IMR-90 (cell line): Measurements from ENCODE around the gene VAMP7. TPM values are rescaled to one million over a fixed set of nuclear protein-coding genes. Genes with fewer than 3 reads are reported as not detected.

Experiments
- ATAC-seq: fragments of 200-7000 bp; cut with Tn5 transposase; 2 replicates; pipeline ENCODE4 v1.9.1; 2020; ENCODE audit warnings: low read depth, mild to moderate bottlenecking, moderate library complexity
- BruUV-seq: library from RNA; stranded (reverse); fragments of 400-500 nt; replicated peaks from 2 replicates; lab custom pipeline; 2021; lab: Mats Ljungman, UMichigan
- CTCF ChIA-PET: fragments of 300-600 bp; formaldehyde crosslinking; extraction: SDS; loops from one replicate; lab custom pipeline; 2021; ENCODE audit warnings: antibody characterized with exemption; lab: Yijun Ruan, JAX
- POLR2A ChIA-PET: fragments of 300-600 bp; sonication (Branson Sonifier 250); formaldehyde crosslinking; loops from one replicate; lab custom pipeline; 2022; ENCODE audit warnings: antibody characterized with exemption; ENCODE audit not compliant: unreplicated experiment; lab: Charles Lee
- DNase-seq: peaks from one replicate; pipeline ENCODE4 v3.0.0; 2013
- H2AFZ ChIP-seq: replicated peaks from 2 replicates; pipeline ENCODE3; 2013; ENCODE audit warnings: low read length, mild to moderate bottlenecking; ENCODE audit not compliant: poor library complexity
- H2AK5ac ChIP-seq: 2 replicates; pipeline ENCODE4 v1.6.1; 2013; ENCODE audit warnings: low read depth, low read length, inconsistent platforms
- H2AK9ac ChIP-seq: replicated peaks from 2 replicates; pipeline ENCODE3; 2013; ENCODE audit warnings: mild to moderate bottlenecking, low read depth, low read length, moderate library complexity; ENCODE audit not compliant: poor library complexity
- H2BK120ac ChIP-seq: 2 replicates; pipeline ENCODE4 v1.6.1; 2013; ENCODE audit warnings: low read depth, low read length, inconsistent platforms
- H2BK15ac ChIP-seq: 3 replicates; pipeline ENCODE4 v1.6.1; 2013; ENCODE audit warnings: low read depth, low read length, inconsistent platforms
- H2BK20ac ChIP-seq: 2 replicates; pipeline ENCODE4 v1.6.1; 2013; ENCODE audit warnings: low read depth, mild to moderate bottlenecking, inconsistent platforms, low read length, moderate library complexity
- H2BK5ac ChIP-seq: 2 replicates; pipeline ENCODE4 v1.6.1; 2013; ENCODE audit warnings: mild to moderate bottlenecking, low read depth, low read length, inconsistent platforms; ENCODE audit not compliant: poor library complexity, severe bottlenecking
- H3K14ac ChIP-seq: replicated peaks from 2 replicates; pipeline ENCODE4 v1.6.1; 2013; ENCODE audit warnings: low read depth, low read length, inconsistent platforms
- H3K18ac ChIP-seq: 2 replicates; pipeline ENCODE4 v1.6.1; 2013; ENCODE audit warnings: low read depth, low read length, control low read depth
- H3K23ac ChIP-seq: 2 replicates; pipeline ENCODE4 v1.6.1; 2013; ENCODE audit warnings: low read depth, low read length, inconsistent platforms
- H3K27ac ChIP-seq: 2 replicates; pipeline ENCODE4 v1.5.1; 2013; ENCODE audit warnings: mild to moderate bottlenecking, control low read depth, low read length; ENCODE audit not compliant: insufficient read depth
- H3K27me3 ChIP-seq: 2 replicates; pipeline ENCODE4 v1.6.1; 2013; ENCODE audit warnings: low read length; ENCODE audit not compliant: control insufficient read depth, insufficient read depth
- H3K36me3 ChIP-seq: 2 replicates; pipeline ENCODE4 v1.6.1; 2013; ENCODE audit warnings: low read length, mixed read lengths; ENCODE audit not compliant: control insufficient read depth, insufficient read depth
- H3K4ac ChIP-seq: 2 replicates; pipeline ENCODE4 v1.6.1; 2013; ENCODE audit warnings: low read depth, low read length, inconsistent platforms
- H3K4me1 ChIP-seq: 2 replicates; pipeline ENCODE4 v1.6.1; 2013; ENCODE audit warnings: low read length, mixed read lengths; ENCODE audit not compliant: control insufficient read depth, insufficient read depth
- H3K4me2 ChIP-seq: 2 replicates; pipeline ENCODE4 v1.6.1; 2013; ENCODE audit warnings: low read depth, mild to moderate bottlenecking, control low read depth, low read length, moderate library complexity
- H3K4me3 ChIP-seq: 2 replicates; pipeline ENCODE4 v1.5.1; 2013; ENCODE audit warnings: low read depth, mild to moderate bottlenecking, control low read depth, low read length, moderate library complexity; ENCODE audit not compliant: insufficient read depth
- H3K56ac ChIP-seq: 2 replicates; pipeline ENCODE4 v1.6.1; 2013; ENCODE audit warnings: low read length, inconsistent platforms; ENCODE audit not compliant: insufficient read depth; ENCODE audit errors: extremely low read depth
- H3K79me1 ChIP-seq, 2 experiments: 2 replicates each; pipeline ENCODE4 v1.6.1; 2013; ENCODE audit warnings: low read length in 2 of 2, inconsistent platforms in 1 of 2, low read depth in 1 of 2
- H3K9ac ChIP-seq: 2 replicates; pipeline ENCODE4 v1.6.1; 2013; ENCODE audit warnings: low read depth, low read length, control low read depth
- H3K9me1 ChIP-seq: 2 replicates; pipeline ENCODE4 v1.6.1; 2013; ENCODE audit warnings: low read length, inconsistent platforms; ENCODE audit not compliant: insufficient read depth
- H3K9me3 ChIP-seq: 2 replicates; pipeline ENCODE4 v1.6.1; 2013; ENCODE audit warnings: low read length; ENCODE audit not compliant: control insufficient read depth, insufficient read depth
- H4K20me1 ChIP-seq: 2 replicates; pipeline ENCODE4 v1.6.1; 2013; ENCODE audit warnings: low read length, inconsistent platforms; ENCODE audit not compliant: insufficient read depth
- H4K5ac ChIP-seq: 2 replicates; pipeline ENCODE4 v1.6.1; 2013; ENCODE audit warnings: mild to moderate bottlenecking, low read depth, low read length, control low read depth
- H4K8ac ChIP-seq, 2 experiments: 2 replicates each; pipeline ENCODE4 v1.6.1; 2013; ENCODE audit warnings: low read depth in 2 of 2, low read length in 2 of 2, control low read depth in 1 of 2, inconsistent platforms in 1 of 2
- H4K91ac ChIP-seq: 2 replicates; pipeline ENCODE4 v1.6.1; 2013; ENCODE audit warnings: low read depth, low read length, inconsistent platforms; ENCODE audit not compliant: insufficient read depth
- RCOR1 ChIP-seq: IDR thresholded peaks from 2 replicates; pipeline ENCODE4 v1.6.1; 2012; ENCODE audit warnings: mild to moderate bottlenecking, low read length, improper control_type of control experiment; ENCODE audit not compliant: insufficient replicate concordance
- WGBS, 2 experiments: methylation state at CpG; one replicate each; pipeline versions ENCODE4 v1.1.5 to v1.1.7; 2013; ENCODE audit warnings: missing lambda C conversion rate in 2 of 2; ENCODE audit not compliant: insufficient read length in 1 of 2; ENCODE audit errors: extremely low coverage in 2 of 2; 5-methylcytosine and 5-hydroxymethylcytosine counted together
- dilution Hi-C: fragments of 300-500 bp; cut with HindIII; formaldehyde crosslinking; loops from one replicate; pipeline ENCODE4 v1.14.3; 2018; ENCODE audit warnings: low sequenced_read_pairs; ENCODE audit not compliant: unreplicated experiment
- in situ Hi-C: fragments of 300-500 bp; cut with MboI; formaldehyde crosslinking; loops from 3 replicates; pipeline ENCODE4 v1.14.3; 2019; ENCODE audit warnings: low sequenced_read_pairs, inconsistent platforms, mixed read lengths
- intact Hi-C: fragments of 100-400 bp; cut with micrococcal nuclease; formaldehyde crosslinking; loops from 2 replicates; pipeline ENCODE4 v1.10.0; 2022
- polyA plus RNA-seq, 3 experiments: library from polyadenylated mRNA; depleted of rRNA; stranded (reverse); fragments of >200 nt; gene quantifications; 2 replicates each; pipeline ENCODE4 v1.2.3, GENCODE V29; 2012; ENCODE audit warnings: low replicate concordance in 1 of 3
- total RNA-seq: library from RNA; depleted of rRNA; stranded (reverse); fragments of >200 nt; gene quantifications from 2 replicates; pipeline ENCODE4 v1.2.3, GENCODE V29; 2012

VAMP7 gene
- total and polyA plus RNA-seq, 2 of the 4 experiments (the other 2 are of a cell fraction): 21.7 to 39.1 TPM

DNA sequence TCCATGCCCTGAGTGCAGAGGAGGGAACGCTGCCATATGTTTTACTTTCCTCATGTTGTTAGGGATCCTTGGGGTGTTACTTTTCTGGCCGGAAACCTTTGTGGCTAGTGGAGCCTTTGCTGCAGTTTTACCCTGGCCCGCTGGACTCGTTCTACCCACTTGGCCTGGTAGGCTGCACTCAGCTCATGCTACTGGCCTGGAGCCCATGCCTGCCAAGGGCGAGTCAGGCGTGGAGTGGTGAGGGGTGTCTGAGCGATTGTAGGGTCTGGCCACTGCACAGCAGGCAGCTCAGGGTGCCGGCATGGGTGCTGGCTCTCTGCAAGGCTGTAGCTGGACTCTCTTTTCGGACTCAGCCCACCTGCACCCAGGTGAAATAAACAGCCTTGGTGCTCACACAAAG is 75.0 kb downstream of the VAMP7 start:
- WGBS, 2 experiments: 100% methylated on average over 1 of the region's 9 CpGs; no CpG with 5 or more reads in 1 of the 2 experiments
- no peak for DNase-seq
- POLR2A ChIA-PET: no interaction called here
- CTCF ChIA-PET: no interaction called here
- Histone ChIP-seq H3K9ac (no peak overlapping the region), H3K36me3 (no peaks in the 10 kb centered on the region), H3K4me1 (no peaks in the 10 kb centered on the region), H4K91ac (no peak overlapping the region), H3K27me3 (no peaks in the 10 kb centered on the region), H3K4ac (no peak overlapping the region), H3K4me2 (no peak overlapping the region), H3K27ac (no peak overlapping the region), H3K79me1 (no peaks in the 10 kb centered on the region), H4K8ac (no peak overlapping the region), H3K9me3 (no peaks in the 10 kb centered on the region), H3K18ac (no peak overlapping the region), H2AK5ac (no peak overlapping the region), H2BK5ac (no peak overlapping the region), H2BK20ac (no peak overlapping the region), H3K14ac (no peak overlapping the region), H3K23ac (no peak overlapping the region), H2AK9ac (no peak overlapping the region), H2AFZ (no peak overlapping the region), H2BK15ac (no peak overlapping the region), H4K5ac (no peak overlapping the region), H2BK120ac (no peak overlapping the region), H3K4me3 (no peak overlapping the region), H3K56ac (no peak overlapping the region), H3K9me1 (no peaks in the 10 kb centered on the region), H4K20me1 (no peaks in the 10 kb centered on the region)
- in situ Hi-C loops: no loop called here
- intact Hi-C loops: no loop called here
- TF ChIP-seq RCOR1: no peak
- dilution Hi-C loops: no loop called here
- BruUV-seq: no TSS peak
- no peak for ATAC-seq
